Urinary bladder (tissue), 4 donors: ENCODE measurements around the gene LAPTM4A. TPM values are rescaled to one million over a fixed set of nuclear protein-coding genes. Genes with fewer than 3 reads are reported as not detected.
A peak's percentile ranks its signal among the peaks of the same experiment; 100 is the strongest.

Experiments used
- DNase-seq: peaks from one replicate; pipeline ENCODE4 v3.0.0-alpha.2; 2015; ENCODE audit errors: extremely low spot score
- H3K27ac ChIP-seq: one replicate; pipeline ENCODE4 v1.5.1; 2013; ENCODE audit warnings: low read depth, mild to moderate bottlenecking, moderate library complexity
- H3K36me3 ChIP-seq: one replicate; pipeline ENCODE4 v1.6.1; 2013; ENCODE audit warnings: mild to moderate bottlenecking, moderate library complexity; ENCODE audit not compliant: insufficient read depth
- H3K4me1 ChIP-seq: one replicate; pipeline ENCODE4 v1.6.1; 2013; ENCODE audit warnings: mild to moderate bottlenecking, moderate library complexity; ENCODE audit not compliant: insufficient read depth
- H3K4me3 ChIP-seq: one replicate; pipeline ENCODE4 v1.5.1; 2013; ENCODE audit warnings: low read depth, low read length
- WGBS: extraction: QIAGEN DNeasy Blood & Tissue Kit; methylation state at CpG from one replicate; pipeline ENCODE4 v1.1.7; 2013; 5-methylcytosine and 5-hydroxymethylcytosine counted together
- polyA plus RNA-seq: library from polyadenylated mRNA; stranded (reverse); fragments of 200-250 nt; gene quantifications from one replicate; pipeline ENCODE4 v1.2.3, GENCODE V29; 2013
- total RNA-seq: library from RNA; depleted of rRNA; stranded (reverse); fragments of >200 nt; gene quantifications from one replicate; pipeline ENCODE4 v1.2.3, GENCODE V29; 2014
- donor health status: healthy with polysubstance abuse.
- donor health status: healthy.

LAPTM4A gene
- total RNA-seq (227 TPM), polyA plus RNA-seq (412 TPM)

GRCh38 chr2:20051532-20052228 is at the start of gene LAPTM4A:
TSS of gene LAPTM4A (minus strand) at chr2:20051628. CDS start at chr2:20051520, 108 bp downstream.
- DNase-seq, result peak; percentile 99
- WGBS, result under 1% methylated on average over 45 of the region's 45 CpGs
- H3K27ac ChIP-seq, result peak within 1 kb of the TSS; percentile 94

GRCh38 chr2:20100711-20101110 is 49.3 kb upstream of the LAPTM4A start:
- DNase-seq, result no peak
- no peak overlapping the region for H3K4me3 ChIP-seq
- no peaks in the 10 kb centered on the region for H3K36me3 ChIP-seq
- no peaks in the 10 kb centered on the region for H3K4me1 ChIP-seq
- no peak overlapping the region for H3K27ac ChIP-seq
- 75% methylated on average over 4 of the region's 4 CpGs for WGBS

More at GRCh38 chr2:20051532-20052228, at the start of gene LAPTM4A:
- Histone ChIP-seq H3K36me3 (no peaks in the 10 kb centered on the region), H3K4me1 (no peaks in the 10 kb centered on the region), H3K4me3 (peak within 1 kb of the TSS; percentile 70)

GRCh38 chr2:20099780-20100179 is 48.4 kb upstream of the LAPTM4A start:
- H3K27ac ChIP-seq, result no peak overlapping the region
- 80% methylated on average over 6 of the region's 6 CpGs for WGBS
- no peaks in the 10 kb centered on the region for H3K4me1 ChIP-seq
- H3K4me3 ChIP-seq, result no peak overlapping the region
- DNase-seq, result no peak
- no peaks in the 10 kb centered on the region for H3K36me3 ChIP-seq

- Histone ChIP-seq H3K4me1 (no peaks in the 10 kb centered on the region), H3K4me3 (no peak overlapping the region), H3K27ac (no peak overlapping the region), H3K36me3 (no peaks in the 10 kb centered on the region)
- WGBS, result 20% methylated on average over 21 of the region's 21 CpGs
- no peak for DNase-seq
Measured at GRCh38 chr2:20097889-20098714, 46.7 kb upstream of the LAPTM4A start.

GRCh38 chr2:20095469-20095868 is 44.0 kb upstream of the LAPTM4A start:
- Histone ChIP-seq H3K36me3 (no peaks in the 10 kb centered on the region), H3K4me1 (no peaks in the 10 kb centered on the region), H3K27ac (no peak overlapping the region), H3K4me3 (no peak overlapping the region)
- whole genome bisulfite sequencing, result 92% methylated on average over 1 of the region's 1 CpG
- DNase-seq, result no peak

- Histone ChIP-seq H3K4me1 (no peaks in the 10 kb centered on the region), H3K27ac (no peak overlapping the region), H3K36me3 (no peaks in the 10 kb centered on the region), H3K4me3 (no peak overlapping the region)
- DNase-seq, result no peak
Measured at GRCh38 chr2:20094955-20095354, 43.5 kb upstream of the LAPTM4A start.

GRCh38 chr2:20094142-20094755 is 42.8 kb upstream of the LAPTM4A start:
- no peak overlapping the region for H3K4me3 ChIP-seq
- H3K27ac ChIP-seq, result no peak overlapping the region
- no peak for DNase-seq
- H3K4me1 ChIP-seq, result no peaks in the 10 kb centered on the region
- WGBS, result 70% methylated on average over 5 of the region's 5 CpGs
- no peaks in the 10 kb centered on the region for H3K36me3 ChIP-seq

GRCh38 chr2:20093263-20094141 is 42.1 kb upstream of the LAPTM4A start:
- no peak overlapping the region for H3K27ac ChIP-seq
- DNase-seq, result peak; percentile 29
- no peaks in the 10 kb centered on the region for H3K4me1 ChIP-seq
- 54% methylated on average over 11 of the region's 11 CpGs for WGBS
- H3K36me3 ChIP-seq, result no peaks in the 10 kb centered on the region
- H3K4me3 ChIP-seq, result no peak overlapping the region

- no peak overlapping the region for H3K27ac ChIP-seq
- DNase-seq, result no peak
- 91% methylated on average over 5 of the region's 5 CpGs for WGBS
- H3K4me3 ChIP-seq, result no peak overlapping the region
- no peaks in the 10 kb centered on the region for H3K36me3 ChIP-seq
- H3K4me1 ChIP-seq, result no peaks in the 10 kb centered on the region
Measured at GRCh38 chr2:20092901-20093235, 41.4 kb upstream of the LAPTM4A start.

GRCh38 chr2:20092226-20092900 is 40.9 kb upstream of the LAPTM4A start:
- Histone ChIP-seq H3K4me1 (no peaks in the 10 kb centered on the region), H3K4me3 (no peak overlapping the region), H3K27ac (no peak overlapping the region), H3K36me3 (no peaks in the 10 kb centered on the region)
- DNase-seq, result no peak
- WGBS, result 88% methylated on average over 15 of the region's 15 CpGs

GRCh38 chr2:20091305-20091991 is 40.0 kb upstream of the LAPTM4A start:
- Histone ChIP-seq H3K27ac (no peak overlapping the region), H3K4me3 (no peak overlapping the region), H3K36me3 (no peaks in the 10 kb centered on the region), H3K4me1 (no peaks in the 10 kb centered on the region)
- peak; percentile 28 for DNase-seq
- 36% methylated on average over 11 of the region's 11 CpGs for WGBS

GRCh38 chr2:20089715-20090464 is 38.5 kb upstream of the LAPTM4A start:
- Histone ChIP-seq H3K4me1 (no peaks in the 10 kb centered on the region), H3K36me3 (no peaks in the 10 kb centered on the region), H3K4me3 (no peak overlapping the region), H3K27ac (no peak overlapping the region)
- no peak for DNase-seq
- 89% methylated on average over 9 of the region's 9 CpGs for WGBS
